ENCODE measurements around the gene TSC22D4.

TSC22D4 gene

GRCh38 chr7:100428199-100428966 lies 50.6 kb downstream of the TSC22D4 start, which contains the start of gene ZCWPW1 (continued):
- TF ChIP-seq ZNF311 (tag by site-specific recombination; IDR thresholded peaks at IDR 0.05; ENCODE audit: borderline replicate concordance) (no peak), ZNF600 (tag by site-specific recombination; IDR thresholded peaks at IDR 0.05) (no peak; the same call in none of the 2 replicates), ZIC2 (tag by site-specific recombination; IDR thresholded peaks at IDR 0.05) (peak; percentile 60), TSHZ1 (tag by site-specific recombination; IDR thresholded peaks at IDR 0.05; ENCODE audit: borderline replicate concordance) (no peak; the same call in 1 of the 2 replicates), ZNF133 (tag by site-specific recombination; IDR thresholded peaks at IDR 0.05) (no peak), ZSCAN5A (tag by site-specific recombination; IDR thresholded peaks at IDR 0.05) (0 out of 2 replicates have a peak, but pooled peaks have one; percentile 85), ZNF184 (tag by site-specific recombination; IDR thresholded peaks at IDR 0.05) (no peak), ZNF324 (tag by site-specific recombination; IDR thresholded peaks at IDR 0.05) (peak; percentile 91), ZNF514 (tag by site-specific recombination; IDR thresholded peaks at IDR 0.05) (no peak), ZNF473 (tag by site-specific recombination; IDR thresholded peaks at IDR 0.05) (no peak), ZBTB7A (tag by site-specific recombination; IDR thresholded peaks at IDR 0.05; ENCODE audit: low read depth) (peak; percentile 92), PRDM4 (tag by site-specific recombination; IDR thresholded peaks at IDR 0.05) (no peak; the same call in 1 of the 2 replicates), YY2 (tag by site-specific recombination; IDR thresholded peaks at IDR 0.05) (peak; percentile 87), ZBTB11 (tag by site-specific recombination; conservative IDR thresholded peaks at IDR 0.05; ENCODE audit: low read depth) (peak; percentile 78), BCL11B (tag by site-specific recombination; IDR thresholded peaks at IDR 0.05; ENCODE audit: low read depth) (no peak), ATF2 (tag by site-specific recombination; IDR thresholded peaks at IDR 0.05; ENCODE audit: low read depth) (no peak), ZSCAN16 (tag by site-specific recombination; IDR thresholded peaks at IDR 0.05) (0 out of 2 replicates have a peak, but pooled peaks have one; percentile 20), ZNF645 (tag by site-specific recombination; IDR thresholded peaks at IDR 0.05) (peak; percentile 70; the same call in 1 of the 2 replicates), ZBTB17 (tag by site-specific recombination; IDR thresholded peaks at IDR 0.05) (peak; percentile 96), KLF9 (tag by site-specific recombination; IDR thresholded peaks at IDR 0.05; ENCODE audit: low read depth) (peak; percentile 95), ZNF658 (tag by site-specific recombination; IDR thresholded peaks at IDR 0.05) (no peak), ZNF23 (tag by site-specific recombination; IDR thresholded peaks at IDR 0.05; ENCODE audit: borderline replicate concordance) (no peak), ZNF664 (tag by site-specific recombination; IDR thresholded peaks at IDR 0.05) (no peak; the same call in 1 of the 2 replicates), ZNF362 (tag by site-specific recombination; IDR thresholded peaks at IDR 0.05) (no peak)
